Retinal pigment epithelial cell (primary cell): ENCODE results near the gene FBXO4.
A peak's percentile ranks its signal among the peaks of the same experiment; 100 is the strongest.
"Not testable (repeated sequence)": the region's sequence is repeated elsewhere in the genome, so short reads cannot be mapped to it uniquely, and the experiment has no call there.

Source experiments
- DNase-seq: peaks from one replicate; pipeline ENCODE4 v3.0.0-alpha.2; 2010; ENCODE audit warnings: low read depth
- H3K4me3 ChIP-seq: 2 replicates; pipeline ENCODE4 v1.5.1; 2011; ENCODE audit warnings: mild to moderate bottlenecking, low read length, control low read depth, moderate library complexity
- TF ChIP-seq, protein P1 (sequence below): conservative IDR thresholded peaks from 2 replicates; pipeline ENCODE4 v1.5.1; 2011; ENCODE audit warnings: low read depth, low read length, control low read depth, inconsistent platforms

Gene FBXO4

GRCh38 chr5:41924526-41924871 is 582 bp upstream of the FBXO4 start:
- H3K4me3 ChIP-seq: peak overlapping the region; percentile 73
- no peak for DNase-seq
- TF ChIP-seq, protein P1, sequence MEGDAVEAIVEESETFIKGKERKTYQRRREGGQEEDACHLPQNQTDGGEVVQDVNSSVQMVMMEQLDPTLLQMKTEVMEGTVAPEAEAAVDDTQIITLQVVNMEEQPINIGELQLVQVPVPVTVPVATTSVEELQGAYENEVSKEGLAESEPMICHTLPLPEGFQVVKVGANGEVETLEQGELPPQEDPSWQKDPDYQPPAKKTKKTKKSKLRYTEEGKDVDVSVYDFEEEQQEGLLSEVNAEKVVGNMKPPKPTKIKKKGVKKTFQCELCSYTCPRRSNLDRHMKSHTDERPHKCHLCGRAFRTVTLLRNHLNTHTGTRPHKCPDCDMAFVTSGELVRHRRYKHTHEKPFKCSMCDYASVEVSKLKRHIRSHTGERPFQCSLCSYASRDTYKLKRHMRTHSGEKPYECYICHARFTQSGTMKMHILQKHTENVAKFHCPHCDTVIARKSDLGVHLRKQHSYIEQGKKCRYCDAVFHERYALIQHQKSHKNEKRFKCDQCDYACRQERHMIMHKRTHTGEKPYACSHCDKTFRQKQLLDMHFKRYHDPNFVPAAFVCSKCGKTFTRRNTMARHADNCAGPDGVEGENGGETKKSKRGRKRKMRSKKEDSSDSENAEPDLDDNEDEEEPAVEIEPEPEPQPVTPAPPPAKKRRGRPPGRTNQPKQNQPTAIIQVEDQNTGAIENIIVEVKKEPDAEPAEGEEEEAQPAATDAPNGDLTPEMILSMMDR: no peak

DNA sequence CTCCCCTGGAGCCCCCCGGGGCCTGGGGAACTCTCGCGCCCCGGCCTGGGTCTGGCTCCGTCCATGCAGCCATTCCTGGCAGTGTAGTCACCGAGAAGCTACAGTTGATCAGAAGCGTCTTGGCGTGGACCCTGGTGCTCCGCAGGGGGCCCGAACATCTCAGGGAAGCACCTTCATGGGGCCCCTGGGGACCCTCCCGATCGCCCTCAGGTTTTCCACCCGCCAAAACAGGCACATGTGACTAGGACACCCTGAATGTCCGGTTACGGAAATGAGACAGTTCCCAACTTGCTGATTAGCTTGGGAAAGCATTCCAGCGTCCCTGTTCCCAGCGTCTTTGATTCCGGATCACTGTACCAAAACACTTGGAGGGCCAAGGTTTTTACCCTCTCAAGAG is 472 bp downstream of the FBXO4 start:
- TF ChIP-seq, protein P1: no peak
- DNase-seq: no peak
- peak overlapping the region; percentile 73 for H3K4me3 ChIP-seq

- TF ChIP-seq, protein P1: no peak
- H3K4me3 ChIP-seq: no peak overlapping the region
- no peak for DNase-seq
Observed at GRCh38 chr5:41927604-41928003, 2.5 kb downstream of the FBXO4 start.

GRCh38 chr5:41929035-41929434 is 4.0 kb downstream of the FBXO4 start:
- TF ChIP-seq, protein P1: no peak
- DNase-seq: no peak
- no peak overlapping the region for H3K4me3 ChIP-seq

DNA sequence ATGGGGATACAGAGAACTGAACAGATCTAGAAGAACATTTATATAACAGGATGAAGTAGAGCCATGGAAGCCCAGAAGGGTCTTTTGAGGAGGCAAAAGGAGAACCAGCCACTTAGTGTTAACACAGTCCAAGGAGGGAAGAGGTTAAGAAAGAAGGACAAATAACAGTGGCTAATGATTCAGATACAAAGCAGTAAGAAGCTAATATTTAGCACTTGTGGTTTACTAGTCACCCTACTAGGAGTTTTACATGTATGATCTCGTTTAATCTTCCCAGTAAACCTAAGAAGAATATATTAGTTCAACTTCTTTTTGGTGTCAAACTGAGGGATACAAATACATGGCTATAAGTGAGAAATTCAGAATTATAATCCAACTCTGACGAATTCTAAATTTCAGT is 7.7 kb downstream of the FBXO4 start:
- TF ChIP-seq, protein P1: no peak
- DNase-seq: no peak
- no peak overlapping the region for H3K4me3 ChIP-seq

DNA sequence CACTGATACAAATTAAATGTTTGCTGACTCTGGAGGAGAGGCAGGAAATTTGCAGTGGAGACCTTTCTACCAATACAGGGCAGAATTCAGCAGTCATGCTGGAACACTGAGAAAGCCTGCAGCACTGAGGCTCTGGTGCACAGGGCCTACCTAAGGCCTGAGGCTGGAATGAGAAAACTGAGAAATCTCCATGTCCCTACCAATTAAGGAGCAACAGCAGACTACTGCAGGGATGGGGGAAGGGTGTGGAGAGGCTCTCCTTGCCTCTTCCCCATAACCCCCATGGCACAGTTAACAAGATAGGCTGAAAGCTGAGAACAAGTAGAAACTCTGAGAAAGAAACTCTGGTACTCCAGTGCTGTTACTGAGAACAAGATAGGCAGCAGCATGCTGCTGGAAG is 10.5 kb downstream of the FBXO4 start:
- DNase-seq: no peak
- no peak overlapping the region for H3K4me3 ChIP-seq
- TF ChIP-seq, protein P1: no peak

DNA sequence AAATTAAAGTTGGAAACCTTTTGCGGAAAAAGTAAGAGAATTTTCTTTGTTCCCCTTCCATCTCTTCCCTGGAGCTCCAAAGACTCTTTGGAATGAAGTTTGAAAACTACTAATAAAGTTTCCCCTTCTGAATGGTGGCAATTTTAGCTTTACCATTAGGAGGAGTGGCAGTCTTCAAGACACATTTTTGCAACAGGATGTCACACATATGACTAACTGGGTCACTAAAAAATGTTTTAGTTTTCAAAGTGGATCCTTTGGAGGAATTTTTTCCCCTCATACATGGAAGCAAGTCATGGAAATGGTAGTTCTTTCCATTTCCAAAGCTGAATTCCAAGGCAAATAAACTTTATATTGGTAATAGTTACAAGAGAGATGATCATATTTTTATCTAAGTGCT is 15.6 kb downstream of the FBXO4 start:
- TF ChIP-seq, protein P1: no peak
- H3K4me3 ChIP-seq: no peak overlapping the region
- DNase-seq: no peak

- not testable (repeated sequence) for DNase-seq
Observed at GRCh38 chr5:41945332-41945955, 20.4 kb downstream of the FBXO4 start.

More at GRCh38 chr5:41945332-41945955, 20.4 kb downstream of the FBXO4 start:
- not testable (repeated sequence) for H3K4me3 ChIP-seq
